HL-60 (cell line): ENCODE measurements around the gene DAZAP1.

ENCODE experiments used
- POLR2AphosphoS5 ChIP-seq: IDR thresholded peaks from 2 replicates; pipeline ENCODE4 v1.6.1; 2012; ENCODE audit warnings: low read depth
- TF ChIP-seq, protein P1 (sequence below): IDR thresholded peaks from one replicate; pipeline ENCODE4 v1.5.1; 2011; ENCODE audit warnings: low read length, control low read depth, inconsistent platforms; ENCODE audit not compliant: insufficient read depth

GRCh38 chr19:1407528-1408299 is at the start of gene DAZAP1:
- TF ChIP-seq, protein P1, sequence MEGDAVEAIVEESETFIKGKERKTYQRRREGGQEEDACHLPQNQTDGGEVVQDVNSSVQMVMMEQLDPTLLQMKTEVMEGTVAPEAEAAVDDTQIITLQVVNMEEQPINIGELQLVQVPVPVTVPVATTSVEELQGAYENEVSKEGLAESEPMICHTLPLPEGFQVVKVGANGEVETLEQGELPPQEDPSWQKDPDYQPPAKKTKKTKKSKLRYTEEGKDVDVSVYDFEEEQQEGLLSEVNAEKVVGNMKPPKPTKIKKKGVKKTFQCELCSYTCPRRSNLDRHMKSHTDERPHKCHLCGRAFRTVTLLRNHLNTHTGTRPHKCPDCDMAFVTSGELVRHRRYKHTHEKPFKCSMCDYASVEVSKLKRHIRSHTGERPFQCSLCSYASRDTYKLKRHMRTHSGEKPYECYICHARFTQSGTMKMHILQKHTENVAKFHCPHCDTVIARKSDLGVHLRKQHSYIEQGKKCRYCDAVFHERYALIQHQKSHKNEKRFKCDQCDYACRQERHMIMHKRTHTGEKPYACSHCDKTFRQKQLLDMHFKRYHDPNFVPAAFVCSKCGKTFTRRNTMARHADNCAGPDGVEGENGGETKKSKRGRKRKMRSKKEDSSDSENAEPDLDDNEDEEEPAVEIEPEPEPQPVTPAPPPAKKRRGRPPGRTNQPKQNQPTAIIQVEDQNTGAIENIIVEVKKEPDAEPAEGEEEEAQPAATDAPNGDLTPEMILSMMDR: no peak
- no peak for TF ChIP-seq POLR2AphosphoS5
